HFF-Myc (cell line): ENCODE data around the gene IQSEC1.

Experiments
- DNase-seq: peaks from one replicate; pipeline ENCODE4 v3.0.0-alpha.2; 2011; ENCODE audit warnings: low read depth; ENCODE audit errors: extremely low read depth
- H3K4me3 ChIP-seq: replicated peaks from 2 replicates; pipeline ENCODE4 v1.5.1; 2011; ENCODE audit warnings: low read depth, mild to moderate bottlenecking, control low read depth, low read length
- CTCF ChIP-seq: IDR thresholded peaks from 2 replicates; pipeline ENCODE4 v1.5.1; 2012; ENCODE audit warnings: mild to moderate bottlenecking, low read depth, low read length, control low read depth; ENCODE audit errors: missing control alignments

IQSEC1 gene

GRCh38 chr3:12911881-12912415 lies 161.3 kb downstream of the IQSEC1 start:
- no peak overlapping the region for H3K4me3 ChIP-seq
- no peak for TF ChIP-seq CTCF
- no peak for DNase-seq

GRCh38 chr3:12910356-12911099 lies 162.7 kb downstream of the IQSEC1 start:
- DNase-seq, result no peak
- no peak overlapping the region for H3K4me3 ChIP-seq
- TF ChIP-seq CTCF, result no peak

GRCh38 chr3:12909710-12910109 lies 163.5 kb downstream of the IQSEC1 start:
- no peak for DNase-seq
- TF ChIP-seq CTCF, result no peak
- no peak overlapping the region for H3K4me3 ChIP-seq

- no peak overlapping the region for H3K4me3 ChIP-seq
- TF ChIP-seq CTCF, result no peak
- no peak for DNase-seq
These were observed 164.4 kb downstream of the IQSEC1 start for GRCh38 chr3:12908859-12909258.

- no peak for DNase-seq
- TF ChIP-seq CTCF, result no peak
- H3K4me3 ChIP-seq, result no peak overlapping the region
These were observed 165.0 kb downstream of the IQSEC1 start for GRCh38 chr3:12908136-12908730.

GRCh38 chr3:12907729-12908128 lies 165.5 kb downstream of the IQSEC1 start:
- no peak overlapping the region for H3K4me3 ChIP-seq
- TF ChIP-seq CTCF, result no peak
- DNase-seq, result no peak
